ENCODE data around the gene GPBP1. TPM values are rescaled to one million over a fixed set of nuclear protein-coding genes. Genes with fewer than 3 reads are reported as not detected.

The GPBP1 gene
- total and polyA plus RNA-seq, 2 donors (not counting 3 experiments of a cell fraction or from before 2014, with no cell fraction given), result 11.7 to 57.4 TPM

- Histone ChIP-seq H3K36me3 (ENCODE audit: control insufficient read depth in 2 of 2, extremely low read depth in 1 of 2, insufficient read depth in 2 of 2, low read length in 2 of 2) (peaks cover 7 to 11% of the 10 kb centered on the region in 2 experiments), H3K9ac (replicated peaks; ENCODE audit: extremely low read depth, insufficient read depth, low read length) (no peak overlapping the region), H3K4me2 (ENCODE audit: insufficient read depth, low read length) (no peak overlapping the region), H3K79me2 (ENCODE audit: control insufficient read depth, insufficient read depth, low read length) (peaks cover 97% of the 10 kb centered on the region), H2AFZ (ENCODE audit: low read depth, low read length) (no peak overlapping the region), H3K4me1 (ENCODE audit: control insufficient read depth, extremely low read depth, insufficient read depth, low read length) (no peaks in the 10 kb centered on the region), H3K9me3 (replicated peaks; ENCODE audit: control insufficient read depth, insufficient read depth, low read length) (no peaks in the 10 kb centered on the region), H4K20me1 (replicated peaks; ENCODE audit: control insufficient read depth, extremely low read depth, insufficient read depth, low read length) (peaks cover 14% of the 10 kb centered on the region), H3K27ac (ENCODE audit: insufficient read depth, low read depth, low read length) (no peak overlapping the region), H3K27me3 (ENCODE audit: control insufficient read depth in 2 of 2, insufficient read depth in 2 of 2, low read length in 2 of 2) (no peaks in the 10 kb centered on the region), H3K4me3 (replicated peaks in 1 of 3; ENCODE audit: insufficient read depth in 1 of 3, low read depth in 1 of 3, low read length in 3 of 3) (no peak overlapping the region), H3K9me1 (replicated peaks; ENCODE audit: control insufficient read depth, extremely low read depth, insufficient read depth, low read length) (no peaks in the 10 kb centered on the region)
- dilution Hi-C loops (cut with MboI; ENCODE audit: extremely low pct_ligation_motif_present, low sequenced_read_pairs) (no loop called here), intact Hi-C loops (cut with micrococcal nuclease) (no loop called here)
- no peak for DNase-seq (ENCODE audit: low read depth, low spot score)
- FAIRE-seq, result no peak
- no TSS peak for BruUV-seq (replicated peaks)
- TF ChIP-seq MYC (IDR thresholded peaks at IDR 0.05; ENCODE audit: low read depth, low read length), result no peak
- no peak for TF ChIP-seq GATA2 (IDR thresholded peaks at IDR 0.05; ENCODE audit: insufficient read depth, insufficient read length, low read depth, low read length)
- TF ChIP-seq CTCF (IDR thresholded peaks at IDR 0.05; ENCODE audit: extremely low read depth in 1 of 2, insufficient read depth in 1 of 2, low read depth in 1 of 2, low read length in 2 of 2), result no peak
- TF ChIP-seq FOS (IDR thresholded peaks at IDR 0.05; ENCODE audit: borderline replicate concordance, insufficient read depth, low read length), result no peak
- no peak for TF ChIP-seq POLR2A (IDR thresholded peaks at IDR 0.05; ENCODE audit: low read depth, low read length)
- no peak for TF ChIP-seq POLR2AphosphoS5 (IDR thresholded peaks at IDR 0.05; ENCODE audit: insufficient read depth, low read depth, low read length)
- TF ChIP-seq EZH2 (IDR thresholded peaks at IDR 0.05; ENCODE audit: borderline replicate concordance, low read depth, low read length, severe bottlenecking), result no peak
- no peak for TF ChIP-seq MAX (IDR thresholded peaks at IDR 0.05; ENCODE audit: insufficient read depth, insufficient read length)
- ChIA-PET CTCF (interaction anchor here (1.6 kb wide), 1 partner anchor 9 kb away, joined by 5 read pairs; no protein-coding TSS in a partner anchor), POLR2A (interaction anchor here (0.7 to 0.8 kb wide), 2 partner anchors 21 to 37 kb away, joined by 3 read pairs; partner anchors contain the start of gene GPBP1)
Observed at GRCh38 chr5:57211039-57211438, 37.2 kb downstream of the GPBP1 start.
